NT2/D1 (cell line): Measurements from ENCODE around the gene KPNB1.

Experiments used
- DNase-seq: peaks from one replicate; pipeline ENCODE4 v3.0.0-alpha.2; 2011; ENCODE audit warnings: low read depth, low spot score
- H3K27me3 ChIP-seq: 2 replicates; pipeline ENCODE4 v1.6.0; 2011; ENCODE audit warnings: mild to moderate bottlenecking; ENCODE audit not compliant: insufficient read length, insufficient read depth
- H3K36me3 ChIP-seq: 2 replicates; pipeline ENCODE4 v1.6.1; 2011; ENCODE audit warnings: mild to moderate bottlenecking, low read length, mixed read lengths; ENCODE audit not compliant: insufficient read depth, insufficient read length
- H3K4me1 ChIP-seq: 2 replicates; pipeline ENCODE4 v1.5.1; 2011; ENCODE audit not compliant: insufficient read depth, insufficient read length
- H3K4me3 ChIP-seq: 2 replicates; pipeline ENCODE4 v1.5.1; 2011; ENCODE audit warnings: low read depth; ENCODE audit not compliant: insufficient read length
- H3K9ac ChIP-seq: 2 replicates; pipeline ENCODE4 v1.6.0; 2011; ENCODE audit warnings: low read depth; ENCODE audit not compliant: insufficient read length
- H3K9me3 ChIP-seq: 2 replicates; pipeline ENCODE4 v1.5.1; 2011; ENCODE audit warnings: mild to moderate bottlenecking, low read length; ENCODE audit not compliant: insufficient read depth
- SUZ12 ChIP-seq: IDR thresholded peaks from 2 replicates; pipeline ENCODE4 v1.6.1; 2011; ENCODE audit not compliant: insufficient read length, insufficient read depth; ENCODE audit errors: extremely low read depth
- YY1 ChIP-seq: IDR thresholded peaks from 2 replicates; pipeline ENCODE4 v1.6.1; 2011; ENCODE audit not compliant: insufficient read length, insufficient read depth
- ZNF274 ChIP-seq: IDR thresholded peaks from 2 replicates; pipeline ENCODE4 v1.6.1; 2011; ENCODE audit warnings: mild to moderate bottlenecking, low read depth, low read length

KPNB1 gene

DNA sequence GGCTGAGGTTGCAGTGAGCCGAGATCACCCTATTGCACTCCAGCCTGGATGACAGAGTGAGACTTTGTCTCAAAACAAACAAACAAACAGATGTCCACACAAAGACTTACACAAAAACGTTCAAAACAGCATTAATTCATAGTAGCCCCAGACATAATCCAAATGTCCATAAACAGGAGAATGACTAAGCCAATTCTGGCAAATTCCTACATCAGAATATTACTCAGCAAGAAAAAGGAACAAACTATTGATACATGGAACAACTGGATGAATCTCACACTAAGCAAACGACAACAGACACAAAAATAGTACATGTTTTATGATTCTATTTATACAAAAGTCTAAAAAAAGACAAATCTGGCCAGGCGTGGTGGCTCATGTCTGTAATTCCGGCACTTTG lies 10.8 kb upstream of the KPNB1 start:
- Histone ChIP-seq H3K9me3 (no peaks in the 10 kb centered on the region), H3K36me3 (peaks cover 31% of the 10 kb centered on the region), H3K9ac (no peak overlapping the region), H3K27me3 (no peaks in the 10 kb centered on the region), H3K4me1 (no peaks in the 10 kb centered on the region), H3K4me3 (no peak overlapping the region)
- TF ChIP-seq ZNF274: no peak
- no peak for TF ChIP-seq SUZ12
- TF ChIP-seq YY1: no peak
- DNase-seq: no peak

DNA sequence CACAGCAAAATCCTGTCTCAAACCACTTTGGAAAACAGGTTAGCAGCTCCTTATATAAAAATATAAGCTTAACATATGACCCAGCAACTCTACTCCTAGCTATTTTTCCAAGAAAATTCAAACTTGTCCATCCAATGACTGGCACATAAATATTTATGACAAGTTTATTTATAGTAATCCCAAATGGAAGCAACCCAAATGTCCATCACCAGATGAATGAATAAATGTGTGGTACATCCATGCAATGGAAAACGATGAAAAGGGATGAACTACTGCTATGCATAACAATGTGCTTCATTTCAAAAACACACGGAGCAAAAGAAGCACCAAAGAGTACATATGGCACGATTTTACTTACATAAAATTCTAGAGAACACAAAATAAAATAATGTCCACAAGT lies 9.6 kb upstream of the KPNB1 start:
- peaks cover 31% of the 10 kb centered on the region for H3K36me3 ChIP-seq
- no peaks in the 10 kb centered on the region for H3K4me1 ChIP-seq
- H3K4me3 ChIP-seq: no peak overlapping the region
- H3K27me3 ChIP-seq: no peaks in the 10 kb centered on the region
- H3K9ac ChIP-seq: no peak overlapping the region
- TF ChIP-seq YY1: no peak
- H3K9me3 ChIP-seq: no peaks in the 10 kb centered on the region
- DNase-seq: no peak

DNA sequence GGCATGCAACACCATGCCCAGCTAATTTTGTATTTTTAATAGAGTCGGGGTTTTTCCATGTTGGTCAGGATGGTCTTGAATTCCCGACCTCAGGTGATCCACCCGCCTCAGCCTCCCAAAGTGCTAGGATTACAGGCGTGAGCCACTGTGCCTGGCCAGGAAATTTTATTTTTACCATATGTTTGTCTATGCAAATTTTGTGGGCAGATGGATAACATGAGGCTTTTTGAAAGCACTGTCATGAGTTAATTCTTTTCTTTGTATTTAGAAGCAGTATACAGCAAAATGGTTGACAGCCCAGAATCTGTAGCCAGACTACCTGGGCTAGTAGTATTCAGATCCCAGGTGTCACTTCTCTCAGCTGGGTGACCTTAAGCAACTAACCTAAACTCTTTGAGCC lies 8.5 kb upstream of the KPNB1 start:
- Histone ChIP-seq H3K36me3 (peaks cover 25% of the 10 kb centered on the region), H3K9me3 (no peaks in the 10 kb centered on the region), H3K4me3 (no peak overlapping the region), H3K4me1 (no peaks in the 10 kb centered on the region), H3K9ac (no peak overlapping the region), H3K27me3 (no peaks in the 10 kb centered on the region)
- DNase-seq: no peak
- TF ChIP-seq SUZ12: no peak
- TF ChIP-seq ZNF274: no peak
- no peak for TF ChIP-seq YY1

DNA sequence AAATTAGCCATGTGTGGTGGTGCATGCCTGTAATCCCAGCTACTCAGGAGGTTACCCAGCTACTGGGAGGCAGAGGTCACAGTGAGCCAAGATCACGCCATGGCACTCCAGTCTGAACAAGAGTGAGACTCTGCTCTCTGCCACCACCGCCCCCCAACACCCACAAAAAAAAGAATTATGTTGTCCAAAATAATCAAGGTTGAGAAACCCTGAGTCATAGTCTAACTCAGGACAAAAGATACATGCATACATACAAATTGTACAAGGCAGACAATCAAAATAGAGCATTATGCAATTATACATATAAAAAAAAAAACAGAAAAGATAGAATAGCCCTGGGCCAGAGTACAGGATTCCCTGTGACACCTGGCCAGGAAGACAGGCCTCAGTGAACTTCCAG lies 6.6 kb upstream of the KPNB1 start:
- DNase-seq: no peak

DNA sequence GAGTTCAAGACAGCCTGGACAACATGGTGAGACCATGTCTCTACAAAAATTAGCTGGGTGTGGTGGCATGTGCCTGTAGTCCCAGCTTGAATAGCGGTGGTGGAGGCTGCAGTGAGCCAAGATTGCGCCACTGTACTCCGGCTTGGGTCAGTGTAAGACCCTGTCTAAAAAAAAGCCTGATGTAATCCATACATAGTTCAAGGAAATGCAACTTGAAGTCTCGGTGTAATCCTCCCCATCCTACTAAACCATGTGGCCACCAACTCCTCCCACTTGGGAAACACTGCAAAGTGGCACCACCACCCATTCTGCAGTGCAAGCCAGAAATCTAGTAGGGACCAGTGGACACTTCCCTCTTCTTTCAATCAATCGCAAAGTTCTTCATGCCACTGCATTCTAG lies 5.4 kb upstream of the KPNB1 start:
- no peak for DNase-seq
- Histone ChIP-seq H3K9me3 (no peaks in the 10 kb centered on the region), H3K36me3 (peaks cover 22% of the 10 kb centered on the region), H3K4me1 (no peaks in the 10 kb centered on the region), H3K9ac (no peak overlapping the region), H3K27me3 (no peaks in the 10 kb centered on the region), H3K4me3 (no peak overlapping the region)
- no peak for TF ChIP-seq YY1
- TF ChIP-seq SUZ12: no peak
- no peak for TF ChIP-seq ZNF274

More for the DNA sequence above, 6.6 kb upstream of the KPNB1 start:
- Histone ChIP-seq H3K9me3 (no peaks in the 10 kb centered on the region), H3K27me3 (no peaks in the 10 kb centered on the region), H3K36me3 (peaks cover 26% of the 10 kb centered on the region), H3K9ac (no peak overlapping the region), H3K4me1 (no peaks in the 10 kb centered on the region), H3K4me3 (no peak overlapping the region)
- TF ChIP-seq ZNF274 (no peak), YY1 (no peak), SUZ12 (no peak)

DNA sequence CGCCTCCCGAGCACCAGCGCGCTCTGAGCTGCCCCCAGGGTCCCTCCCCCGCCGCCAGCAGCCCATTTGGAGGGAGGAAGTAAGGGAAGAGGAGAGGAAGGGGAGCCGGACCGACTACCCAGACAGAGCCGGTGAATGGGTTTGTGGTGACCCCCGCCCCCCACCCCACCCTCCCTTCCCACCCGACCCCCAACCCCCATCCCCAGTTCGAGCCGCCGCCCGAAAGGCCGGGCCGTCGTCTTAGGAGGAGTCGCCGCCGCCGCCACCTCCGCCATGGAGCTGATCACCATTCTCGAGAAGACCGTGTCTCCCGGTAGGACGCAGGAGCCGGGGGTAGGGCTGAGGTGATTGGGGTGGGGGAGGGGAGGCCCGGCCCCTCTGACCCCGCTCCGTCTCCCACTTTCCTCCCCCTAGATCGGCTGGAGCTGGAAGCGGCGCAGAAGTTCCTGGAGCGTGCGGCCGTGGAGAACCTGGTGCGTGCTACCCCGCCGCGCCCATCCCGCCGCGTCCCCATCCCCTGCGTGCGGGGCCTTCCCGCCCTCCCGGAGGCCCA lies 329 bp downstream of the KPNB1 start:
- H3K4me1 ChIP-seq: no peaks in the 10 kb centered on the region
- no peaks in the 10 kb centered on the region for H3K27me3 ChIP-seq
- no peaks in the 10 kb centered on the region for H3K9me3 ChIP-seq
- H3K36me3 ChIP-seq: peaks cover 56% of the 10 kb centered on the region
- peak overlapping the region; percentile 91 for H3K9ac ChIP-seq
- TF ChIP-seq SUZ12 (no peak), YY1 (no peak), ZNF274 (no peak)
- no peak for DNase-seq
- H3K4me3 ChIP-seq: peak overlapping the region; percentile 78

DNA sequence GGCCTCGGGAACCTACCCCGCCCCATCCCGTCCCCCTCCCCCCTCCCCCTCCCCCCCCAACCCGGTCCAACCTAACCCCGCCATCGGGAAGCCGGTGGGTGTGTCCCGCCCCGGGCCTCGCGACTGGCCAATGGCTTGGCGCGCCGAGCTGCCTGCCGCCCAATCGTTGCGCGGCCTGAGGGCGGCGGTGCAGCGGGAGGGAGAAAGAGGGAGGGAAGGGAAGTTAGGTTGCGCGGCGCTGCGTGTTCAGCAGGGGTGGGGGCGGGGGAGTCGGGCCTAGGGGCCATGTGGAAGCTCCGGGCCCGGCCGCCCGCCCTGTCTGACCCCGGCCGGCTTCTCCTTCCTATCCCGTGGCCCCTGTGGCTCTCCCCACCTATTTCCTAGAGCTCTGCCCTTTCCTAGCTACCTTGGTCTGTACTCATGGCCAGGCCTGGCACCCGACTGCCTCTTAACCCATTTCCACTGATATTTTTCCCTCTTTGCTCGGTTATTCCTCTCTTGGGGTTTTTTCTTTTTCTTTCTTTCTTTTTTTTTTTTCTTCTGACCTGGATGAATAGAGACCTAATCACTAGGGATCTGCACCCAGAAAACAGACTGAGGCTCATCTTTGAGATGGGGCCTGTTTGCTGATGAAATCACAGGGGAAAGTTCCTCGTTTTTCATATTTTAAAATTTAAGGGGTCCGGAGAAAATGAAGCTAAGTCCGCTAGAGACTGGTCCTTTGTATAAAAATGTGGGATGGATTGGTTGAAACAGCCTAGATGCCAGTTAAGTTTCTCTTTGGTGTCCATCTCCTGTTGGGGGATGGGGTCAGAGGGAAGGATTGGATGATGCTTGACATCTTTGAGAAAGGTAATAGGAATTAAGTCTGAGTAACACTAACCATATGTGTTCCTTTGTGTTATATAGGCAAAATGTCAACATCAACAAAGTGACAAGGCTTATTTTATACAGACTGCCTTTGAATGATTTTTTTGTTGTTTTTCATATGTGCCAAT lies 1.1 kb downstream of the KPNB1 start:
- Histone ChIP-seq H3K36me3 (peaks cover 63% of the 10 kb centered on the region), H3K9ac (peak overlapping the region; percentile 92), H3K9me3 (no peaks in the 10 kb centered on the region), H3K4me3 (peak overlapping the region; percentile 78), H3K27me3 (no peaks in the 10 kb centered on the region), H3K4me1 (no peaks in the 10 kb centered on the region)
- peak; percentile 93 for DNase-seq
- no peak for TF ChIP-seq SUZ12
